DMS53 (cell line): Measurements from ENCODE around the gene CCDC181.
"Not testable (repeated sequence)": the region's sequence is repeated elsewhere in the genome, so short reads cannot be mapped to it uniquely, and the experiment has no call there.

ENCODE experiments used
- DNase-seq: peaks from one replicate; lab custom pipeline; 2025; lab: John Stamatoyannopoulos, UW

The CCDC181 gene

DNA sequence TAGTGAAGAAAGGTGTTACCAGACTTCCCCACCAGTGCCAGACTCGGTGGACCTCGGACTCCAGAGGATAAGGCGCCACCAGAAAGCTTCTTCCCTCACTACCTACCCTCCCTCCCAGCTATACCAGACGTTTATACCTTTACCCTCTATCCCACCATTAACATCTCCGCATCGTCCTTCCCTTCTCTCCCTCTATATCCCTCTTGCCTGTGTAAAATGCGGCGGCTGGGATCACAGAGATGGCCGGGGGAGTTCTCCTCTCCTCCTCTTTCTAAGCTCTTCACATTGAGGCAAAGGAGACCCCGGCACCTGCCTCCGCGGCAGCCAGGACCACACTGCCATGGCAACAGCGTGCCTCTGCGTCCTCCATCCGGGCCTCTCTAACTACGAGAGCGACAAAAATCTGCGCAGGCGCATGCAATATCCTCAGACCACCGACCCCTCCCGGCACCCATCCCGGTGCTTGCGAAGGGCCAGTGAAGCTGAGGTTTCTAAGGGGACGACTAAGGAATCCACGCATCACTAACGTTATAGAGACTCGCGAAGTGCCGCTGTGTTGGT lies at the start of gene CCDC181:
TSS of gene CCDC181 (minus strand) at position 394 of the 561 bp plus-strand sequence. CDS start 2,547 bp downstream, outside the sequence.
- DNase-seq: peak; percentile 92

DNA sequence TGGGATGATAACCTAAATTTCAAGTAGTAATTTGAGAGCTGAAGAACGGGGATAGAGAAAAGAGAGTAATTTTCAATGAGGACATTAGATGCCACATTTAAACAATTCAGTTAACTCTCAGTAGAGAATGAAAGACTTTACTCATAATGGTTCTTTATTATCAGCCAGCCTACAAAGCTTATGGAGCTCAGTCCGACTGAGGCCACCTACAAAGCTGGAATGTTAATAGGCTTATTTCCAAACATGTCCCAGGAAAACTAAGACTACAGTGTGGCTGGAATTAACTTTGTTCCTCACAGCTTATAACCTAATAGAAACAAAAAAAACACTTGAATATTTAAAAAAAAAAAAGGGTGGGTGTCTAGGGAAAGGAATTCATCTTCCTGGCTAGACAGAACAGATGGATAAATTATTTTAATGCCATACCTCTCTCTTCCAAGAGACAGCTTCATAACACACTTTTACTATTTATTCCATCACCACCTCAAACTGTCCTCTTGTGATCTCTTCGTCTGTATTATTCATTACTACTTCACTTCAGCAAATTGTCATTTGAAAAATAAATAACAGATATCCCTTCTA lies 48.6 kb upstream of the CCDC181 start:
- DNase-seq: no peak

DNA sequence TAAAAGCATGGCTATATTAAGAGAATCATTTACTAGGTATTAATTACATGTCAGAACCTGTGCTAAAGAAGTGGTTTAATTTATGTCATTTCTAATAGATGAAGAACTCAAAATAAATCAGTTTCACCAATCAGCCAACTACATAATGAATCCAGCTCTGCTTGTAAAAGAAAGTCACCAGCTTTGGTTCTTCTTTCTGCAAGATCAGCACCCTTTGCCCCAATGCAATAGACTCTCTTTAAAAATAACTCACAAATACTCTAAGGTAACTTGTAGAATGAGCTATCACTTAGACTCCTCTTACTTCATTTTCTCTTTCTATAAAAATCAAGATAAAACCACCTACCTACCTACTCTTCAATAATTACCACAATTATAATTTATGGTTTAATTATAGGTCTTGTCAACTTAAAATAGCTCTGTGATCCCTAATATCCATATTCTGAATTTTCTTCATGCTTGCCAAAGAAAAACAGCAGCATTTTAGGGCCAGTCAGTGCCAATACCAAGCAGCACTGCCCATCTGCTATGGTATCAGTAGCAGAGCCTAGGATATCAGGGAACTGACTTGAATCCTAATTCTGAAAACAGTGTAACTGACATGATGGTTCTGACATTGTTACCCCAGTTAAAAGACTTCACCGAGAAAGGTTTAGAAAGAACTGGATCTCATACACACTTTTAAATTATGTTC lies 47.2 kb upstream of the CCDC181 start:
- no peak for DNase-seq

DNA sequence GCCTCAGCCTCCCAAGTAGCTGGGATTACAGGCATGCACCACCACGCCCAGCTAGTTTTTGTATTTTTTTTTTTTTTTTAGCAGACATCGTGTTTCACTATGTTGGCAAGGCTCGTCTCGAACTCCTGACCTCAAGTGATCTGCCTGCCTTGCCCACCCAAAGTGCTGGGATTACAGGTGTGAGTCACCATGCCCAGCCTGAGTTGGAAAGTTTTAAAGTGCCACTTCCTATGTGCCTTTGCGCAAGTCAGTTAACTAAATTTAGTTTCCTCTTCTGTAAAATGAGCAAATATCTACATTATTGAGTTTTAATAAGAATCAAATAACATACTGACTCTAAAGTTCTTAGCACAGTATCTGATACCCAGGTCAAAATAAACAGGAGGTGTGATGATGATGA lies 46.1 kb upstream of the CCDC181 start:
- no peak for DNase-seq

DNA sequence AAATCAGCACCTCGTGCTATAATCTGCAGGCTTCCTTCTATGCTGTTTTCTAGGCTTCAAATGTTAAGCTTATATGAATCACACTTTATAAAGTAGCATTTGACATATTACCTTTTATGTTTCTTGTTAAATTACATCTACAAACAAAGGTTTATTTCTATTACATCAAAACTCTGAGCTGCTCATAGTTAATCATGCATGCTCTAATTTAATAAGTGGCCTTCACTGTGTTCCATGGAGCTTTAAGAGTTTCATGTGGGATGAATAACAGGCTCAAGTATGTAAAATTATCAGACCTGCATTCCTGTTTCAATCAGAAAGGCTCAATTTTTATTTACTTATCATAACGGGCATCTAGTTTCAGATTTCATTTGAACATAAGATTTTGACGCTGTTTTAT lies 45.5 kb upstream of the CCDC181 start:
- DNase-seq: no peak

DNA sequence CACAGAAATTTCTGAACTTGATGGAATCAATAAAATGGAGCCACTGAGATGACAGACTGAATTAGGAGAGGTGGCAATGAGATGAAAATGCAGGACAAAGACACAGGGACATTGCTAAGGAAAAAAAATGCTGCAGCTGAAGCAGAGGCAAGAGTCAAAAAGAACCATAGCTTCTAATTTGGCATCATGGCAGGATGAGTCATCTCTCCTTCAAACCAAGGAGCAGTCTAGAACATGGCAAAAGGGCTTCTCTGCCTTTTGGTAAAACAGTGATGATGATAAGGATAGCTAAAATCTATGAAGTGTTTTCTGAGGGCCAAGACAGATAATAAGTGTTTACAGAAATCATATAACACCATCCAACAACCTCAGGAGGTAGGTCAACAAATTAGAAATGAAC lies 41.7 kb upstream of the CCDC181 start:
- no peak for DNase-seq

DNA sequence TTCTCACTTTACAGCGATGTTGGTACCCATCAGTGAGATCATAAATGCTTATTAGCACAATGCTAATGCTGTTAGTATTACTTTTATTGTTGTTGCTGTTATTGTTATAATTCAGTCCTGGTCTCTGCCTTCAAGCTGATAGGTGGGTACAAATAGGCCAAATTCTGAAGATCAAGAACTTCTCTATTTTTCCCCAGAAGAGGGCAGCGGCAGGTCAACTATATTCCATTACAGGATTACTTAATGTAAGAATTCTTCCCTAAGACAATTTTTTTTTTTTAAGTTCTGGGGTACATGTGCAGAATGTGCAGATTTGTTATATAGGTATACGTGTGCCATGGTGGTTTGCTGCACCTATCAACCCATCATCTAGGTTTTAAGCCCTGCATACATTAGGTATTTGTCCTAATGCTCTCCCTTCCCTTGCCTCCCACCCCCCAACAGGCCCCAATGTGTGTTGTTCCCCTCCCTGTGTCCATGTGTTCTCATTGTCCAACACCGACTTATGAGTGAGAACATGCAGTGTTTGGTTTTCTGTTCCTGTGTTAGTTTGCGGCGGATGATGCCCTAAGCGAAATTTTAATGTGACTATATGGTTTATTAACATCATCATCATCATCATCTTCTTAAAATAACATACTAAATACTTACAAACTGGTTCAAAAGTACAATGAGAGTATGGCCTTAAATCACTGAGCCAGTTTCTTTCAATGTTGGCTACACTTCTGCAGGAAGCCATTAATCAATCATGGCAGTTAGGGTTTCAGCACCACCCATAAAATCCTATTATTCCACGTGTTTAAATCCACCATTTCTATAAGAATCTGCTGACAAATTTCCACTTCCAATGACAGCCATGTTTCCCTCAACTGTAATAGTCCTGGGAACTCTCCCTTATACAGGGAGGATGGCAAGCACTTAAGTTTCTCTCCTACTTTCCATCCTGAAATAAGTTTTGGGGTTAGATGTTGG lies 39.3 kb upstream of the CCDC181 start:
- DNase-seq: peak; percentile 68

DNA sequence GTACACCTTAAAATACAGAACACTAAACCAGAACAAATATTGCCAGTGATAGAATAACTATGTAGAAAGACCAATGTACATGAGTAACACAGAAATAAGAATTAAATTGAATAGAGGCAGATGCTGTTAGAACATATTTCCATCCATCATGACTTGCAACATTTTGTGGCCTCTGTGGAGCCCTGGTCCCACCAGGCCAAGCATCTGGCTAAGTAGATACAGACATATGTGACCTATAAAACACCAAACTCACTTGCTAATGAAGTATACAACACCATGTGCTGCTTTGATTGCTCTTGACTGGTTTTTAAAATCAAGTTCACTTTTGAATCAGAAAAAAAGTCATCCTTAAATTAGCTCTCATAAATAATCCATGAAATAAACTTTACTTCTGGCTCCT lies 38.0 kb upstream of the CCDC181 start:
- DNase-seq: no peak

DNA sequence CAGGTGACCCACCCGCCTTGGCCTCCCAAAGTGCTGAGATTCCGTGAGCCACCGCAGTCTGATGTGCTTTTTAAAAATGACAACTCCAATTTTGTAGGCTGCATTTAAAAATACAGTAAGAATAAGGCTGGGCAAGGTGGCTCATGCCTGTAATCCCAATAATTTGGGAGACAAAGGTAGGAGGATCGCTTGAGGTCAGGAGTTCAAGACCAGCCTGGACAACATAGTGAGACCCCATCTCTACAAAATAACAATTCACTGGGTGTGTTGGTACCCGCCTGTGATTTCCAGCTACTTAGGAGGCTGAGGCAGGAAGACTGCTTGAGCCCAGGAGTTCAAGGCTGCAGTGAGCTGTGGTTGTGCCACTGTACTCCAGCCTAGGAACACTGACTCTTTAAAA lies 35.1 kb upstream of the CCDC181 start:
- no peak for DNase-seq

DNA sequence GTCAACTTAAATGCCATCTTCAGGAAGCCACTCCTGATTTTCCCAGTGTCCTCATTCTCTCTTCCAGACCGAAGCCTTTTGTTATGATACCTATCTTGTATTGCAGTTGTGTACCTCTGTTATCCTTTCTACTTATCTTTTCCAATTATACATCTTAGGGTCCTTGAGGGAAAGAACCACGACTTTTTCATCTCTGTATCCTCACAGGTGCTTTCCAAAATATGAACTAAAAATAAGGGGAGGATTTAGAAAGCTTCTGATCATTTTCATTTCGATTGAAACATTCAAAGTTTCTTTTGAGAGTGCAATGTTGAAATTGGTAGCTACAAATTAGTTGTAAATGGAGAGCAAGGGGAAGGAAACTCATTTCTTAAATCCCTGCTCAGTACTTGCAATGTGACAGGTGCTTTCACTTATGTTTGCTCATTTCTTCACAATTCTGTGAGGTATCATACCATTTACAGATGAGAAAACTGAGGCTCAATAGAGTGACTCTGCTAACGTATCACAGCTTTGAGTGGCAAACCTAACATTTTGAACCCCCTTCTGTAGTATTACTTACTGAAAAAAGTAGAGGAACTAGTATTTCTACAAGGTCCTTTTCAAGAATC lies 34.2 kb upstream of the CCDC181 start:
- DNase-seq: no peak

DNA sequence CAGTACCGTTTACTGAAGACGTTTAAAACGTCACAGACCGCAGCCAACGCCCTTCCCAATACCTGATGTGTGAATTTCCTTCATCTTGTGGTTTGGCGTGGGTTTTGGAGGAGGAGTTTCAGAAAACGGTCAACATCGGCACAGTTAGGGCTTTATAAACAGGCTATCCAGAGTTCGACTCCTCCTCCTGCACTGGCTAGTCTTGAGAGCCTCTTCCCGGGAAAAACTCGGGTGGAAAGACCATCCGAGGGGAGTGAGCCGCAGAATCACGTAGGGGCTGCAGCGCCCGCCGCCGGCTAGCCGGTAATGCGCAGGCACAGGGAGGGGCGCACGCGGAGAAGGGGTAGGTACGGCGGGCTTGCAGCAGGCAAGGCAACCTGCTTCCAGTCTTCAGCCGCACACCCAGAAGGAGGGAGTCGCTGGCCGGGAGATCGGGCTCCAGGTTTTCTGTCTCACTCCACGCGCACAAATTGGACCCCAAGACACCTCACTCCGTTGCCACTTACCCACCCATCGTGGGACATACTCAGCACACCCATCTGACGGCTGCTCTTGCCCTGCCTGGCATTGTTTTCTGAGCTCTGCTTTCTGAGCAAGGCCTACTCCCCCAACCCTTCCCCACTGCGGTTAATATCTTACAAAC lies 33.0 kb upstream of the CCDC181 start:
- DNase-seq: no peak

DNA sequence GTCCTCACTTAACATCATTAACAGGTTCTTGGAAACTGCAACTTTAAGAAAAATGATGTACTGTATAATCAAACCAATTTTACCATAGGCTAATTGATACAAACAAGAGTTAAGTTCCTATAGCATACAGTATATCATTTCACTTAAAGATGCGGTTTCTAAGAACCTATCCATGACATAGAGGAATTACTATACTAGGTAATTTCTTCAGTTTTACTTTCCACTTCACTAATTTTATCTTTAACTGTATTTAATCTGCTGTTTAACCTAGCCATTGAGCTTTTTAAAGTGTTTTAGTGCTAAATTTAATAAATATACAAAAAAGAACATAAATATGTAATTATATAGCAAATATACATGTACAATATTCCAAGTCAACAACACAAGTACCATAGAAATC lies 30.2 kb upstream of the CCDC181 start:
- no peak for DNase-seq

DNA sequence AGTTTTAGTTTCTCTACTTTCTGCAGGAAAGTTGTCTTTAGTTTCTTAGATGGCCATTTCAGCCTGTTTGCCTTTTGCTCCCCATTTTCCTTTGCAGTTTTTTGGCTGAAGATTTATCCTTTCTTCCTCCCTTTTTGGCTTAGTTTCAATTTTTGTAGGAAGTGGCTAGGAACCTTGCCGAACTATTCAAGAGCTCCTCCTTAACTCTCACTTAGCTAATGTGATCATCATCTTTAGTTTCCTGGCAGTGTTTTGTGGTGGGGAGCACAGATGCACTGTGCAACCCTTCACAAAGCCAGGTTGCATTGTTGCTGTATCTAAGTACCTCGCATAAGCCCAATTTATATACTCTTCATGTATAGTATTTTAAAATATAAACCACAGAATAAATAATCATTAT lies 28.8 kb upstream of the CCDC181 start:
- no peak for DNase-seq

DNA sequence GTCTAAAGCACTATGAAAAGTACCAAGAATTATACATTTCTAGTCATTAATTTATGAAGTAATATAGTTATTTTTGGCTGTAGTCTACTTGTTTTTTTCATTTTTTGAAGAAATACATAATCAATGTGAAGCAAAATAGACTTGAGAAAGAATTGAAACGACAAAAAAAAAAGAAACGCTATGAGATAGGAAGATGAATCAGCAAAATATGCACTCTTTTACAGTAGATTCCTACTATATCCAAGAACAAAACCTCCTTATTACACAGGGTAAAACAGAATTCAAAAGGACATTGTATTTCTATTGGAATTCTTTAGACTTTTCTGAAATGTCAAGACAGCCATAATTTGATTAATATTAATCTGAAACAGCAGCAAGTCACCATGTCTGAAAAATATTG lies 25.6 kb upstream of the CCDC181 start:
- DNase-seq: no peak

DNA sequence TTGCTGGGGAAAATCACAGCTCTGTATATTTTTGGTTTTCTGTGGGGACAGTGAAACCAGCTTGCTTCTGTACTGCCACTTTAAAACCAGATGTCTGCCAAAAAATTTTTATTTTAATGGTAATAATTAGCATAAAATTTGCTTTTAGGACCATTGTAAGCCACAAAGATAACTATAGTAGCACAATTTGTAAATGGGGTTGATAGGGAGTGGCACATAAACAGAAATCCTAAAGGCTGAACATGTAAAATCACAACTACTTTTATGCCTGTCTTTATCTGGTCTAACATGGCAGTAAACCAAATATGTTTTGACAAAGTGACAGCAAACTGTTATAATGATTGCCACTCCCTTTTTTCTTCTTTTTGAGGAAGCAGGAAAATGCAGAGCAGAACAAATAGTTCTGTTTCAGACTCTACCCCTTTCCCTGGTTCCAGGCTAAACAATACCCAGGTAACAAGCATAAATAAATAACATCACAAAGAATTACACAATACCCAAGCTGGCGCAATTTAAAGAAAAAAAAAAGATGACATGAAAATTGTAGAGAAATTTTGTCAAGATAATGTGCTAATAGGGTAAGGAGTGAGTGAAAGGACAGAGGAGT lies 24.0 kb upstream of the CCDC181 start:
- DNase-seq: no peak

DNA sequence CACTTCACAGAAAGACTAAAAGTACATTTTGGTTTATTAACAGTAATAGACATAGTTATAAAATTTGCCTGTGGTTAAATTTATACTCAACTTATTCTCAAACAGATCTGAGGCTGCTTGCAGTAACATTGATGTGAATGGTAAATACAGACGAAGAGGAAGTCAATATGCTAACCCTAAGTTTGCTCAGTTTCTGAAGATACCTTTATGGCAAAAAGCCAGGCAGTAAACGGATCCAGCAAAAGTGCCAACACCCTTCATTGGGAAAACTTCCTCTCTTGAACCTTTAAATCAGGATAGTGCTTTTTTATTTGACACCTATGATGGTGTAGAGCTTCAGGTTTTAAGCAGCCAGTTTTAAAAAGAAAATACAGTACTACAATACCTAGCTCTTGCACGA lies 16.6 kb upstream of the CCDC181 start:
- no peak for DNase-seq

DNA sequence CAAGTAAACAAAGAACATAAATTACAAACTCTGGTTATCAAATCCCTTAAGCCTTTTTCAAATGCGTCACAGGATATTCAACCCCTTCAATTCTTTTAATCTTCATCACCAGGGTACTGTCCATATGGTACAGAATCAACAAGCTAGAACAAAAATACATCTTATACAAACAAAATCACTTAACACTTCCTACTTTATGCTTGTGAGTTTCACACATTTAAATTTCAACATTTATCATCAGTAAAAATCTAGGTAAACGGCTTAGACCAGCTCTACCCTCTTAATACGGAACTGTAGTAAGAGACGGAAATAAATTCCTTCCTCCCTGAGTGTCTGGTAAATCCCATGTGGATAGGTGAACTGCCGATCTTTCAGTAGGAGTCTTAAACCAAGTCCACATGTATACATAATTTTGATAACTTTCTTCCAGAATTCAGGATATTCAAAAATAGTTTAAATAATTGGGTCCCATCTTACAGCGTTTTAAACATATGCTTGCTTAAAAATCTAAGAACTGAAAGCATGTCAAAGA lies 1.0 kb downstream of the CCDC181 start:
- peak; percentile 72 for DNase-seq

DNA sequence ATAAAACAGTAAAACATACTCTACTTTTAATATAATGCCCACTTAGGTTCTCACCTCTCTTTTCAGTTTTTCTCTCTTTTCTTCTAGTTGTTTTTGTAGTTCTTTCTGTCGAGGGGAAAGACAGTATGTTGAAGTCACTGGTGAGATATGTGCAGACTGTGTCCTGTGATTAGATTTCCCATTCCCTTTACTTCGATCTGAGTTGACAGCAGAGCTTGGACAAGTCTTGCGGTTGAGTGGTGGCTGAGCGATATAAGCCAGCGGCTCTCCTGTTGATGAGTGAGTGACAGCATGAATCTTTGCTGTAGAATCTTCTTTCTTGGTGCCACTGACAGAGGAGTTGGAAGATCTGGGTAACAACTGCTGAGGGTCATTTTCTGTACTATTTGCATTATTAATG lies 6.0 kb downstream of the CCDC181 start:
- DNase-seq: no peak

DNA sequence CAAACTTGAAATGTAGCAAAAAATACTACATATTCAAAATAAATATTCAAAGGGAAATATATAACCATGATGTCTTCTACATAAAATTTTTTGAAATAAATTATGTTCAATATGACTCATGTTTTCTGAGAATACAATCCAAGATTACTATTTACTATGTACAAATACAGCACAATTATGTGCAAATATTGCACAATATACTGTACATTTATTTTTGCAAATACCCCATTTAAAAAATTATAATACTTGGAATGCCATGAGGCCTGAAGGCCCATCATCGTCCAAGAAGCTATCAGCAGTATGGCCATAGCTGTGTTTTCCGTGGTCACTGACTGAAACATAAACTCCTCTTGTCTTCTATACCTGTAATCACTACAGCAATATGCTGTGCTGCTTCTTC lies 12.3 kb downstream of the CCDC181 start:
- DNase-seq: peak; percentile 31

DNA sequence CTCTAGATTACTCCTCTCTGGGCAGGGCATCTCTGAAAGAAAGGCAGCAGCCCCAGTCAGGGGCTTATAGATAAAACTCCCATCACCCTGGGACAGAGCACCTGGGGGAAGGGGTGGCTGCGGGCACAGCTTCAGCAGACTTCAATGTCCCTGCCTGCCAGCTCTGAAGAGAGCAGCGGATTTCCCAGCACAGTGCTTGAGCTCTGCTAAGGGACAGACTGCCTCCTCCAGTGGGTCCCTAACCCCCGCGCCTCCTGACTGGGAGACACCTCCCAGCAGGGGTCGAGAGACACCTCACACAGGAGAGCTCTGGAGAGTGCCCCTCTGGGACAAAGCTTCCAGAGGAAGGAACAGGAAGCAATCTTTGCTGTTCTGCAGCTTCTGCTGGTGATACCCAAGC lies 18.9 kb downstream of the CCDC181 start:
- not testable (repeated sequence) for DNase-seq

DNA sequence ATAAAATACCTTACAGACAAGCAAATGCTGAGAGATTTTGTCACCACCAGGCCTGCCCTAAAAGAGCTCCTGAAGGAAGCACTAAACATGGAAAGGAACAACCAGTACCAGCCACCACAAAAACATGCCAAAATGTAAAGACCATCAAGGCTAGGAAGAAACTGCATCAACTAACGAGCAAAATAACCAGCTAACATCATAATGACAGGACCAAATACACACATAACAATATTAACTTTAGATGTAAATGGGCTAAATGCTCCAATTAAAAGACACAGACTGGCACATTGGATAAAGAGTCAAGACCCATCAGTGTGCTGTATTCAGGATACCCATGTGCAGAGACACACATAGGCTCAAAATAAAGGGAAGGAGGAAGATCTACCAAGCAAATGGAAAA lies 24.7 kb downstream of the CCDC181 start:
- DNase-seq: not testable (repeated sequence)
